Measurements from ENCODE around the gene GPR157. TPM values are rescaled to one million over a fixed set of nuclear protein-coding genes. Genes with fewer than 3 reads are reported as not detected.
"Not testable (repeated sequence)": the region's sequence is repeated elsewhere in the genome, so short reads cannot be mapped to it uniquely, and the experiment has no call there.

The GPR157 gene
- total RNA-seq, 1 donor from 2014 or later: 7.7 TPM

- no peak overlapping the region for H3K27ac Mint-ChIP-seq
Observed at GRCh38 chr1:9106286-9106685, 22.6 kb downstream of the GPR157 start.

GRCh38 chr1:9105336-9105867 is 23.5 kb downstream of the GPR157 start:
- Mint-ChIP-seq H3K4me1 (ENCODE audit: low read depth) (no peaks in the 10 kb centered on the region), H3K9me3 (no peaks in the 10 kb centered on the region), H3K27me3 (ENCODE audit: low read depth) (no peaks in the 10 kb centered on the region), H3K36me3 (ENCODE audit: low read depth) (no peaks in the 10 kb centered on the region), H3K4me3 (ENCODE audit: low read depth) (no peak overlapping the region), H3K27ac (no peak overlapping the region)
- no peak for DNase-seq (ENCODE audit: low spot score)
- intact Hi-C loops (cut with micrococcal nuclease): loop anchor here (10.0 kb wide), 1 partner anchor 181 kb away; no protein-coding TSS in a partner anchor

More at GRCh38 chr1:9106286-9106685, 22.6 kb downstream of the GPR157 start:
- Mint-ChIP-seq H3K9me3 (no peaks in the 10 kb centered on the region), H3K4me3 (ENCODE audit: low read depth) (no peak overlapping the region), H3K27me3 (ENCODE audit: low read depth) (no peaks in the 10 kb centered on the region), H3K4me1 (ENCODE audit: low read depth) (peaks cover 7% of the 10 kb centered on the region), H3K36me3 (ENCODE audit: low read depth) (no peaks in the 10 kb centered on the region)
- no peak for DNase-seq (ENCODE audit: low spot score)
- intact Hi-C loops (cut with micrococcal nuclease): loop anchor here (10.0 kb wide), 1 partner anchor 181 kb away; no protein-coding TSS in a partner anchor

- no peaks in the 10 kb centered on the region for H3K27me3 Mint-ChIP-seq (ENCODE audit: low read depth)
- peaks cover 2% of the 10 kb centered on the region for H3K4me1 Mint-ChIP-seq (ENCODE audit: low read depth)
- no peak for DNase-seq (ENCODE audit: low spot score)
- no peak overlapping the region for H3K27ac Mint-ChIP-seq
- intact Hi-C loops (cut with micrococcal nuclease): loop anchor here (5.0 to 10.0 kb wide), 2 partner anchors 89 to 177 kb away; no protein-coding TSS in a partner anchor
- H3K4me3 Mint-ChIP-seq (ENCODE audit: low read depth): no peak overlapping the region
- no peaks in the 10 kb centered on the region for H3K9me3 Mint-ChIP-seq
- no peaks in the 10 kb centered on the region for H3K36me3 Mint-ChIP-seq (ENCODE audit: low read depth)
Observed at GRCh38 chr1:9101510-9102146, 27.3 kb downstream of the GPR157 start.

- intact Hi-C loops (cut with micrococcal nuclease): loop anchor here (5.0 to 10.0 kb wide), 2 partner anchors 88 to 176 kb away; no protein-coding TSS in a partner anchor
- Mint-ChIP-seq H3K36me3 (ENCODE audit: low read depth) (no peaks in the 10 kb centered on the region), H3K9me3 (no peaks in the 10 kb centered on the region)
Observed at GRCh38 chr1:9100471-9101043, 28.3 kb downstream of the GPR157 start.

GRCh38 chr1:9099555-9099954 is 29.3 kb downstream of the GPR157 start:
- H3K36me3 Mint-ChIP-seq (ENCODE audit: low read depth): no peaks in the 10 kb centered on the region
- intact Hi-C loops (cut with micrococcal nuclease): no loop called here
- peaks cover 3% of the 10 kb centered on the region for H3K27me3 Mint-ChIP-seq (ENCODE audit: low read depth)
- peaks cover 2% of the 10 kb centered on the region for H3K4me1 Mint-ChIP-seq (ENCODE audit: low read depth)
- DNase-seq (ENCODE audit: low spot score): no peak
- no peak overlapping the region for H3K4me3 Mint-ChIP-seq (ENCODE audit: low read depth)
- no peaks in the 10 kb centered on the region for H3K9me3 Mint-ChIP-seq
- no peak overlapping the region for H3K27ac Mint-ChIP-seq

More at GRCh38 chr1:9100471-9101043, 28.3 kb downstream of the GPR157 start:
- Mint-ChIP-seq H3K27me3 (ENCODE audit: low read depth) (no peaks in the 10 kb centered on the region), H3K4me3 (ENCODE audit: low read depth) (no peak overlapping the region), H3K4me1 (ENCODE audit: low read depth) (peaks cover 2% of the 10 kb centered on the region), H3K27ac (no peak overlapping the region)
- no peak for DNase-seq (ENCODE audit: low spot score)

GRCh38 chr1:9097947-9098705 is 30.8 kb downstream of the GPR157 start:
- Mint-ChIP-seq H3K36me3 (ENCODE audit: low read depth) (no peaks in the 10 kb centered on the region), H3K9me3 (no peaks in the 10 kb centered on the region), H3K27me3 (ENCODE audit: low read depth) (peaks cover 4% of the 10 kb centered on the region), H3K4me1 (ENCODE audit: low read depth) (peaks cover 2% of the 10 kb centered on the region), H3K4me3 (ENCODE audit: low read depth) (no peak overlapping the region), H3K27ac (no peak overlapping the region)
- no peak for DNase-seq (ENCODE audit: low spot score)
- intact Hi-C loops (cut with micrococcal nuclease): no loop called here

- Mint-ChIP-seq H3K36me3 (ENCODE audit: low read depth) (no peaks in the 10 kb centered on the region), H3K4me1 (ENCODE audit: low read depth) (peaks cover 2% of the 10 kb centered on the region), H3K4me3 (ENCODE audit: low read depth) (no peak overlapping the region), H3K27me3 (ENCODE audit: low read depth) (peaks cover 4% of the 10 kb centered on the region), H3K9me3 (no peaks in the 10 kb centered on the region), H3K27ac (no peak overlapping the region)
- intact Hi-C loops (cut with micrococcal nuclease): no loop called here
- DNase-seq (ENCODE audit: low spot score): no peak
Observed at GRCh38 chr1:9095818-9096217, 33.1 kb downstream of the GPR157 start.

GRCh38 chr1:9093996-9094595 is 34.8 kb downstream of the GPR157 start:
- DNase-seq (ENCODE audit: low spot score); H3K9me3 Mint-ChIP-seq; H3K36me3 Mint-ChIP-seq (ENCODE audit: low read depth); H3K27me3 Mint-ChIP-seq (ENCODE audit: low read depth); intact Hi-C loops (cut with micrococcal nuclease); H3K4me1 Mint-ChIP-seq (ENCODE audit: low read depth); H3K27ac Mint-ChIP-seq; H3K4me3 Mint-ChIP-seq (ENCODE audit: low read depth): not testable (repeated sequence)

GRCh38 chr1:9093581-9093980 is 35.3 kb downstream of the GPR157 start:
- Mint-ChIP-seq H3K4me3 (ENCODE audit: low read depth) (no peak overlapping the region), H3K4me1 (ENCODE audit: low read depth) (peaks cover 2% of the 10 kb centered on the region), H3K27ac (no peak overlapping the region), H3K36me3 (ENCODE audit: low read depth) (no peaks in the 10 kb centered on the region), H3K9me3 (no peaks in the 10 kb centered on the region), H3K27me3 (ENCODE audit: low read depth) (peaks cover 10% of the 10 kb centered on the region)
- DNase-seq (ENCODE audit: low spot score): no peak
- intact Hi-C loops (cut with micrococcal nuclease): no loop called here

- Mint-ChIP-seq H3K9me3 (no peaks in the 10 kb centered on the region), H3K4me3 (ENCODE audit: low read depth) (no peak overlapping the region), H3K27ac (no peak overlapping the region), H3K36me3 (ENCODE audit: low read depth) (no peaks in the 10 kb centered on the region), H3K4me1 (ENCODE audit: low read depth) (peaks cover 2% of the 10 kb centered on the region), H3K27me3 (ENCODE audit: low read depth) (peaks cover 11% of the 10 kb centered on the region)
- DNase-seq (ENCODE audit: low spot score): no peak
- intact Hi-C loops (cut with micrococcal nuclease): no loop called here
Observed at GRCh38 chr1:9093091-9093490, 35.8 kb downstream of the GPR157 start.

GRCh38 chr1:9088807-9089206 is 40.1 kb downstream of the GPR157 start:
- H3K9me3 Mint-ChIP-seq: no peaks in the 10 kb centered on the region
- H3K4me1 Mint-ChIP-seq (ENCODE audit: low read depth): peaks cover 4% of the 10 kb centered on the region
- no peaks in the 10 kb centered on the region for H3K36me3 Mint-ChIP-seq (ENCODE audit: low read depth)
- H3K27ac Mint-ChIP-seq: no peak overlapping the region
- intact Hi-C loops (cut with micrococcal nuclease): no loop called here
- DNase-seq (ENCODE audit: low spot score): no peak
- peaks cover 20% of the 10 kb centered on the region for H3K27me3 Mint-ChIP-seq (ENCODE audit: low read depth)
- H3K4me3 Mint-ChIP-seq (ENCODE audit: low read depth): no peak overlapping the region

- H3K4me1 Mint-ChIP-seq (ENCODE audit: low read depth): peaks cover 10% of the 10 kb centered on the region
- no peaks in the 10 kb centered on the region for H3K36me3 Mint-ChIP-seq (ENCODE audit: low read depth)
- H3K27ac Mint-ChIP-seq: no peak overlapping the region
- peaks cover 20% of the 10 kb centered on the region for H3K27me3 Mint-ChIP-seq (ENCODE audit: low read depth)
- no peaks in the 10 kb centered on the region for H3K9me3 Mint-ChIP-seq
- intact Hi-C loops (cut with micrococcal nuclease): no loop called here
- no peak for DNase-seq (ENCODE audit: low spot score)
- no peak overlapping the region for H3K4me3 Mint-ChIP-seq (ENCODE audit: low read depth)
Observed at GRCh38 chr1:9087411-9088125, 41.3 kb downstream of the GPR157 start.

Data from activated T-helper 2 cell treated with anti-CD3 and anti-CD28 coated beads, Interferon-gamma antibody, Interleukin-2, Interleukin-4, amounts not matched to agents 10 μg/mL and 5 μg/mL and 100 μg/mL, durations not matched to agents 14 hours and 24 hours and 36 hours (primary cell).